ENCODE data around the gene KHDRBS1.

DNA sequence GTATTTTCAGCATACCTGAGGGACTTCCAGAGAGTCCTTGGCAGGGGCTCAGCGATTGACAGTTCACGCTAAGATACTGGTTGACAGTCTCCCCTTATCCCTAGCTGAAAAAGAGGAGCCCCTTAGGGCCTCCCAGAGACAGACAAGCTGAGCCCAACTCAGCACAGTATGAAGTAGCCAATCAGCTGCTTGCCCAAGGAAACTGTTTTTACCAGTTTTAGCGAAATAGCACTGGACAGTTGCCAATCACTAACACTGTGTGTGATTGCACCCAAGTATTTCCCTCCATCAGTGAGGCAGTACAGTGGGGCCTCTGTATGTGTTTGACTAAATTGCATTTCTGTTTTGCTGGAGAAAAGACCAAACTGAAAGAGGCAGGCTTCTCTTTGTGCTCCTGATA lies 27.0 kb downstream of the KHDRBS1 start:
- TF ChIP-seq, protein P1, sequence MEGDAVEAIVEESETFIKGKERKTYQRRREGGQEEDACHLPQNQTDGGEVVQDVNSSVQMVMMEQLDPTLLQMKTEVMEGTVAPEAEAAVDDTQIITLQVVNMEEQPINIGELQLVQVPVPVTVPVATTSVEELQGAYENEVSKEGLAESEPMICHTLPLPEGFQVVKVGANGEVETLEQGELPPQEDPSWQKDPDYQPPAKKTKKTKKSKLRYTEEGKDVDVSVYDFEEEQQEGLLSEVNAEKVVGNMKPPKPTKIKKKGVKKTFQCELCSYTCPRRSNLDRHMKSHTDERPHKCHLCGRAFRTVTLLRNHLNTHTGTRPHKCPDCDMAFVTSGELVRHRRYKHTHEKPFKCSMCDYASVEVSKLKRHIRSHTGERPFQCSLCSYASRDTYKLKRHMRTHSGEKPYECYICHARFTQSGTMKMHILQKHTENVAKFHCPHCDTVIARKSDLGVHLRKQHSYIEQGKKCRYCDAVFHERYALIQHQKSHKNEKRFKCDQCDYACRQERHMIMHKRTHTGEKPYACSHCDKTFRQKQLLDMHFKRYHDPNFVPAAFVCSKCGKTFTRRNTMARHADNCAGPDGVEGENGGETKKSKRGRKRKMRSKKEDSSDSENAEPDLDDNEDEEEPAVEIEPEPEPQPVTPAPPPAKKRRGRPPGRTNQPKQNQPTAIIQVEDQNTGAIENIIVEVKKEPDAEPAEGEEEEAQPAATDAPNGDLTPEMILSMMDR (IDR thresholded peaks at IDR 0.05; ENCODE audit: low read depth, low read length, missing input control): no peak
- TF ChIP-seq RAD21 (IDR thresholded peaks at IDR 0.05) (no peak), TAF1 (conservative IDR thresholded peaks at IDR 0.05) (no peak), JUND (IDR thresholded peaks at IDR 0.05) (no peak), FOXA2 (IDR thresholded peaks at IDR 0.05) (no peak), SP1 (IDR thresholded peaks at IDR 0.05) (no peak), FOXA1 (IDR thresholded peaks at IDR 0.05) (no peak)
- TF ChIP-seq, protein P2, sequence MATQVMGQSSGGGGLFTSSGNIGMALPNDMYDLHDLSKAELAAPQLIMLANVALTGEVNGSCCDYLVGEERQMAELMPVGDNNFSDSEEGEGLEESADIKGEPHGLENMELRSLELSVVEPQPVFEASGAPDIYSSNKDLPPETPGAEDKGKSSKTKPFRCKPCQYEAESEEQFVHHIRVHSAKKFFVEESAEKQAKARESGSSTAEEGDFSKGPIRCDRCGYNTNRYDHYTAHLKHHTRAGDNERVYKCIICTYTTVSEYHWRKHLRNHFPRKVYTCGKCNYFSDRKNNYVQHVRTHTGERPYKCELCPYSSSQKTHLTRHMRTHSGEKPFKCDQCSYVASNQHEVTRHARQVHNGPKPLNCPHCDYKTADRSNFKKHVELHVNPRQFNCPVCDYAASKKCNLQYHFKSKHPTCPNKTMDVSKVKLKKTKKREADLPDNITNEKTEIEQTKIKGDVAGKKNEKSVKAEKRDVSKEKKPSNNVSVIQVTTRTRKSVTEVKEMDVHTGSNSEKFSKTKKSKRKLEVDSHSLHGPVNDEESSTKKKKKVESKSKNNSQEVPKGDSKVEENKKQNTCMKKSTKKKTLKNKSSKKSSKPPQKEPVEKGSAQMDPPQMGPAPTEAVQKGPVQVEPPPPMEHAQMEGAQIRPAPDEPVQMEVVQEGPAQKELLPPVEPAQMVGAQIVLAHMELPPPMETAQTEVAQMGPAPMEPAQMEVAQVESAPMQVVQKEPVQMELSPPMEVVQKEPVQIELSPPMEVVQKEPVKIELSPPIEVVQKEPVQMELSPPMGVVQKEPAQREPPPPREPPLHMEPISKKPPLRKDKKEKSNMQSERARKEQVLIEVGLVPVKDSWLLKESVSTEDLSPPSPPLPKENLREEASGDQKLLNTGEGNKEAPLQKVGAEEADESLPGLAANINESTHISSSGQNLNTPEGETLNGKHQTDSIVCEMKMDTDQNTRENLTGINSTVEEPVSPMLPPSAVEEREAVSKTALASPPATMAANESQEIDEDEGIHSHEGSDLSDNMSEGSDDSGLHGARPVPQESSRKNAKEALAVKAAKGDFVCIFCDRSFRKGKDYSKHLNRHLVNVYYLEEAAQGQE (IDR thresholded peaks at IDR 0.05): no peak
- TF ChIP-seq, protein P3, sequence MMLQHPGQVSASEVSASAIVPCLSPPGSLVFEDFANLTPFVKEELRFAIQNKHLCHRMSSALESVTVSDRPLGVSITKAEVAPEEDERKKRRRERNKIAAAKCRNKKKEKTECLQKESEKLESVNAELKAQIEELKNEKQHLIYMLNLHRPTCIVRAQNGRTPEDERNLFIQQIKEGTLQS (IDR thresholded peaks at IDR 0.05): no peak
- TF ChIP-seq, protein P4, sequence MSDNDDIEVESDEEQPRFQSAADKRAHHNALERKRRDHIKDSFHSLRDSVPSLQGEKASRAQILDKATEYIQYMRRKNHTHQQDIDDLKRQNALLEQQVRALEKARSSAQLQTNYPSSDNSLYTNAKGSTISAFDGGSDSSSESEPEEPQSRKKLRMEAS (IDR thresholded peaks at IDR 0.05): no peak

Measured in liver (tissue), 3 donors.